Coronary artery (tissue), 2 donors: ENCODE measurements around the gene STXBP1.
"Not testable (repeated sequence)": the region's sequence is repeated elsewhere in the genome, so short reads cannot be mapped to it uniquely, and the experiment has no call there.

Experiments
- DNase-seq: peaks from one replicate; pipeline ENCODE4 v3.0.0-alpha.2; 2017; ENCODE audit warnings: low spot score
- H3K27ac ChIP-seq, 2 donors: fragments of 200-600 bp; sonication (generic); one replicate each; pipeline ENCODE4 v1.5.1; 2016 to 2019
- H3K4me3 ChIP-seq: fragments of 200-600 bp; sonication (generic); 2 replicates; pipeline ENCODE4 v1.5.1; 2016; ENCODE audit warnings: mild to moderate bottlenecking, moderate library complexity
- CTCF ChIP-seq: fragments of 200-600 bp; sonication (generic); IDR thresholded peaks from one replicate; pipeline ENCODE4 v1.5.1; 2019; ENCODE audit warnings: antibody characterized with exemption

The STXBP1 gene

GRCh38 chr9:127571971-127572370, 40.1 kb upstream of the STXBP1 start:
- Histone ChIP-seq H3K4me3 (no peak overlapping the region), H3K27ac (peak overlapping the region in 1 of 2 donors; percentile 4)
- no peak for TF ChIP-seq CTCF
- DNase-seq, result no peak

DNA sequence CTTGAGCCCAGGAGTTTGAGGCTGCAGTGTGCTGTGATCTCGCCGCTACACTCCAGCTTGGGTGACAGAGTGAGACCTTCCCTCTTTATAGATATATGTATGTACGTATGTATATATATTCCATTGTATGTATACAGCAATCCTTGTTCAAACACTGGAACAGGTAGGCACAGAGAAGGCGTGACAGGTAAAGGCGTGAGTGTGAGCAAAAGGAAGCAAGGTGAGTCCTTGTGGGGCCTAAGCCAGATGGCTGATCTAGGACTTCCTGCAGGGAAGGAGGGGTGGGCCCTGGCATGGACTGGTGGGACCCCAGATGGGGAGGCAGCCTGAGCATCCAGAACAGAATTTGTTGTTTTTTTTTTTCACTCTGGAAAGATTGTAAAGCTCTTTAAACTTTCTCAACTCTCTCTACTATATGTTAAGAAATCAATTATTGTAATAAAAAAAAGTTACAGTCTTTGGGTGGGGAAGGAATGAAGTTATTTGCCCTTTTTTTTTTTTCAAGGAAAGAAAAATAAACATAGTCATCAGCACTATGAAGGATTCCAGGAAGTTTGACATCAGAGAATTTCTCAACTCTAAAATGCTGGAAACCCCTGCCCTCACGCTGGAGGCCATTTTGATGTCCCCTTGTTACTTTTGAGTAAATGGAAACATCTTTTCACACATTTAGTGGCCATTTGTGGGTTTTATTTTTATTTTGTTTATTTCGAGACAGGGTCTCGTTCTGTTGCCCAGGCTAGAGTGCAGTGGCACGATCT, 38.9 kb upstream of the STXBP1 start:
- Histone ChIP-seq H3K27ac (peak overlapping the region; percentile 82 to 90), H3K4me3 (no peak overlapping the region)
- TF ChIP-seq CTCF, result no peak
- no peak for DNase-seq

- Histone ChIP-seq H3K4me3 (no peak overlapping the region), H3K27ac (peak overlapping the region; percentile 82 to 88)
- TF ChIP-seq CTCF, result no peak
- no peak for DNase-seq
Measured at GRCh38 chr9:127574072-127574993, 37.7 kb upstream of the STXBP1 start.

DNA sequence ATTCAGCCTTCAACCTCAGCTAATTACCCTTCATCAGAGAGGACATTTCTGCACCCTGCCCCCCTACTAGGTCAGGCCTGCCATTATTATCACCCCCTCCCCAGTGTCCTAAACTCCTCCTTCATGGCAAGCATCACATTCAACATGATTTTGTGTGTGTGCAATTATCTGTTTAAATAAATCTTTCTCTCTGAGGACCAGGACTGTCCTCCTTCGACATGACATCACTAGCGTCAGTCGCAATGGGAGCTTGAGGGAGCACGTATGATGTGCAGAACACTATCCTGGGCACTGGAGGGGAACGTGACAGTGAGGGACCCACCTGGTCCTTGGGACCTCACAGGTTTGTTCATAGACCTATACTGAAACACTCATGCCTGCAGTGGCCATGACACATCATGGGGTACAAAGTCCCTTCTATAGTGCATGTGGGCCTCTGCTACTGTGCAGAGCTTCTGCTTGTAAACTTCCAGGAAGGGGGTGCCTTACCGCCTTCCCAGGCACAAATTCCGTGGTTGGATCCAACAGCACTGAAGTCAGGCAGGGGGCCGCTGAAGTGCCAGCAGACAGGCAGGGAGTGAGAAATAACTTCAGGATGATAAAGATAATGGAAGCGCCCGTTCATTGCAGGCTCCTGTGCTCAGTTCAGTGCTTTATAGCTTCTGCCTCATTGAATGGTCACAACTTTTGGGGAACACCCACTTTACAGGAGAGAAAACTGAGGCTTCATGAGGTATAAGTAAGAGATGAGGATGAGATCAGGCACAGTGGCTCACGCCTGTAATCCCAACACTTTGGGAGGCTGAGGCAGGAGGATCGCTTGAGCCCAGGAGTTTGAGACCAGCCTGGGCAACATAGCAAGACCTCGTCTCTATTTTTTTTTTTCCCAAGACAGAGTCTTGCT, 36.0 kb upstream of the STXBP1 start:
- no peak for DNase-seq
- H3K4me3 ChIP-seq, result no peak overlapping the region
- no peak overlapping the region for H3K27ac ChIP-seq
- no peak for TF ChIP-seq CTCF

GRCh38 chr9:127577194-127577593, 34.9 kb upstream of the STXBP1 start:
- H3K4me3 ChIP-seq, H3K27ac ChIP-seq, DNase-seq: not testable (repeated sequence)

GRCh38 chr9:127578627-127578951, 33.5 kb upstream of the STXBP1 start:
- H3K27ac ChIP-seq, result peak overlapping the region; percentile 89 to 97
- H3K4me3 ChIP-seq, result peak overlapping the region; percentile 63
- no peak for TF ChIP-seq CTCF
- DNase-seq, result no peak
